PFSK-1 (cell line): ENCODE data around the gene HIPK2.

ENCODE experiments used
- FOXP2 ChIP-seq: optimal IDR thresholded peaks from 2 replicates; pipeline ENCODE3; 2011; ENCODE audit warnings: borderline replicate concordance, control low read depth, inconsistent platforms; ENCODE audit not compliant: insufficient read depth; ENCODE audit errors: extremely low read length, extremely low read depth
- POLR2AphosphoS5 ChIP-seq: IDR thresholded peaks from 2 replicates; pipeline ENCODE4 v1.6.1; 2012; ENCODE audit warnings: low read depth, mild to moderate bottlenecking, control low read depth, low read length, moderate library complexity
- REST ChIP-seq, 2 experiments: IDR thresholded peaks; 2 replicates each; pipeline versions ENCODE4 v1.6.1 to v1.8.0; 2011 to 2012; ENCODE audit warnings: low read depth in 2 of 2, low read length in 2 of 2, control low read depth in 1 of 2, inconsistent platforms in 1 of 2, mild to moderate bottlenecking in 1 of 2, moderate library complexity in 1 of 2; ENCODE audit not compliant: insufficient read depth in 1 of 2
- SIN3A ChIP-seq: IDR thresholded peaks from 2 replicates; pipeline ENCODE4 v1.6.1; 2012; ENCODE audit warnings: mild to moderate bottlenecking, low read length, moderate library complexity, borderline replicate concordance; ENCODE audit not compliant: insufficient read depth
- TAF1 ChIP-seq: IDR thresholded peaks from 2 replicates; pipeline ENCODE4 v1.6.1; 2012; ENCODE audit warnings: low read length, control low read depth, borderline replicate concordance; ENCODE audit not compliant: insufficient read depth

The HIPK2 gene

GRCh38 chr7:139650429-139651100, 127.2 kb downstream of the HIPK2 start:
- TF ChIP-seq FOXP2 (no peak), TAF1 (no peak), REST (IDR thresholded peaks at IDR 0.05; ENCODE audit: insufficient read depth in 1 of 2, low read depth in 2 of 2, low read length in 2 of 2) (no peak), POLR2AphosphoS5 (no peak), SIN3A (no peak)

- TF ChIP-seq FOXP2 (no peak), TAF1 (no peak), SIN3A (no peak), POLR2AphosphoS5 (no peak), REST (IDR thresholded peaks at IDR 0.05; ENCODE audit: insufficient read depth in 1 of 2, low read depth in 2 of 2, low read length in 2 of 2) (no peak)
Measured at GRCh38 chr7:139648941-139649425, 128.8 kb downstream of the HIPK2 start.

- no peak for TF ChIP-seq TAF1
- TF ChIP-seq FOXP2 = no peak
- TF ChIP-seq SIN3A = no peak
- no peak for TF ChIP-seq REST (IDR thresholded peaks at IDR 0.05; ENCODE audit: insufficient read depth in 1 of 2, low read depth in 2 of 2, low read length in 2 of 2)
- TF ChIP-seq POLR2AphosphoS5 = no peak
Measured at GRCh38 chr7:139648391-139648861, 129.4 kb downstream of the HIPK2 start.

GRCh38 chr7:139647814-139648390, 129.9 kb downstream of the HIPK2 start:
- no peak for TF ChIP-seq POLR2AphosphoS5
- no peak for TF ChIP-seq TAF1
- no peak for TF ChIP-seq REST (IDR thresholded peaks at IDR 0.05; ENCODE audit: insufficient read depth in 1 of 2, low read depth in 2 of 2, low read length in 2 of 2)
- TF ChIP-seq FOXP2 = no peak
- no peak for TF ChIP-seq SIN3A
